ENCODE results near the gene FOXRED2. TPM values are rescaled to one million over a fixed set of nuclear protein-coding genes. Genes with fewer than 3 reads are reported as not detected.
"Not testable (repeated sequence)": the region's sequence is repeated elsewhere in the genome, so short reads cannot be mapped to it uniquely, and the experiment has no call there.

Gene FOXRED2
- total RNA-seq, 4 donors from 2014 or later, result 0.37 to 3.0 (median 1.5) TPM

DNA sequence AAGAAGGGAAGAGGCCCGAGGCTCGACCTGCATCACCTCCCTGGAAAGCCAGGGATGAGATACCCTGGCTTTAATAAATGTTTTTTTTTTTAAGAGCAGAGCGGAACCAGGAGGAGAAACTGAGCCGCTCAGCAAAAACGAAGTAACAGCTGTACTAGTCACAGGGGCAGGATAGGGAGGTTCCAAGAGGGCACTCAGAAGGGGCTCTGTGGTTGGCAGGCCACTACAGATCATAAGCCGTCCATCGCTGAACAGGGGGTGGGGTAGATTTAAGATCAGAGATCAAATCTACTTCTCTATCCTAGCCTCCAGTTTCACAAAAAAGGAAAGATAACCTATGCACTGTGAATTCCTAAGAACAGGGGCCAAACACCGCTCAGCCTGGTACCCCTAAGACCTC is 21.5 kb upstream of the FOXRED2 start:
- Histone ChIP-seq H3K9me3 (no peaks in the 10 kb centered on the region), H3K4me1 (peaks cover 4 to 21% (median 14%) of the 10 kb centered on the region in 4 donors), H3K27ac (peak overlapping the region; percentile 87 to 96 (median 95)), H3K27me3 (no peaks in the 10 kb centered on the region), H3K36me3 (peaks cover 0 to 31% (median 16%) of the 10 kb centered on the region in 4 donors), H3K4me3 (peak overlapping the region; percentile 59 to 90 (median 74))
- intact Hi-C loops (cut with DNase I; ENCODE audit: low total_unique reads) (no loop called here), in situ Hi-C loops (cut with MboI; ENCODE audit: low pct_ligation_motif_present in 1 of 4, low pct_unique_long_range_greater_than_20kb in 1 of 4, low sequenced_read_pairs in 3 of 4) (loop anchor here in 2 of 4 donors (25.0 kb wide), 2 partner anchors 234 to 334 kb away; partner anchors contain the start of gene NCF4 (in 2 of the 2))
- 0 to 4% methylated on average over 1 to 8 of the region's 8 CpGs for WGBS, 2 donors (ENCODE audit: low coverage in 1 of 2)
- no peak for TF ChIP-seq POLR2AphosphoS5 (IDR thresholded peaks at IDR 0.05)
- TF ChIP-seq POLR2A (IDR thresholded peaks at IDR 0.05), result no peak
- TF ChIP-seq, protein P1, sequence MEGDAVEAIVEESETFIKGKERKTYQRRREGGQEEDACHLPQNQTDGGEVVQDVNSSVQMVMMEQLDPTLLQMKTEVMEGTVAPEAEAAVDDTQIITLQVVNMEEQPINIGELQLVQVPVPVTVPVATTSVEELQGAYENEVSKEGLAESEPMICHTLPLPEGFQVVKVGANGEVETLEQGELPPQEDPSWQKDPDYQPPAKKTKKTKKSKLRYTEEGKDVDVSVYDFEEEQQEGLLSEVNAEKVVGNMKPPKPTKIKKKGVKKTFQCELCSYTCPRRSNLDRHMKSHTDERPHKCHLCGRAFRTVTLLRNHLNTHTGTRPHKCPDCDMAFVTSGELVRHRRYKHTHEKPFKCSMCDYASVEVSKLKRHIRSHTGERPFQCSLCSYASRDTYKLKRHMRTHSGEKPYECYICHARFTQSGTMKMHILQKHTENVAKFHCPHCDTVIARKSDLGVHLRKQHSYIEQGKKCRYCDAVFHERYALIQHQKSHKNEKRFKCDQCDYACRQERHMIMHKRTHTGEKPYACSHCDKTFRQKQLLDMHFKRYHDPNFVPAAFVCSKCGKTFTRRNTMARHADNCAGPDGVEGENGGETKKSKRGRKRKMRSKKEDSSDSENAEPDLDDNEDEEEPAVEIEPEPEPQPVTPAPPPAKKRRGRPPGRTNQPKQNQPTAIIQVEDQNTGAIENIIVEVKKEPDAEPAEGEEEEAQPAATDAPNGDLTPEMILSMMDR (IDR thresholded peaks at IDR 0.05), result no peak
- no peak for TF ChIP-seq EP300 (IDR thresholded peaks at IDR 0.05; ENCODE audit: low read depth)
- DNase-seq, result no peak

DNA sequence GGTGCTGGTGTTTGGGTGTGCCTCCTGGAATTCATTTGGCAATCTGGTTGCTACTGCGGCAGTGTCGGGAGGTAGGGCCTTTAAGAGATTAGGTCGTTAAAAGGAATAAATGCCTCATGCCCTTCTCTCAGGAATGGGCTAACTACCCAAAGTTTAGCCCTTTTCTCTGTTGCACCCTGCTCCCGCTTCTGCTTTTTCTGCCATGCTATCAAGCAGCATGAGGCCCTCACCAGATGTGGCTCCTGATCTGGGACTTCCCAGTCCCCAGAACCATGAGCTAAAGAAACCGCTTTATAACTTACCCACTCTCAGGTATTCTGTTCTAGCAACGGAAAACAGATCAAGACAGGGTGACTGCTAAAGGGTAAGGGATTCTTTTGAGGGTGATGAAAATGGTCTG is 15.8 kb upstream of the FOXRED2 start:
- DNase-seq, result no peak
- Histone ChIP-seq H3K27me3 (no peaks in the 10 kb centered on the region), H3K36me3 (peaks cover 0 to 83% (median 41%) of the 10 kb centered on the region in 4 donors), H3K27ac (no peak overlapping the region), H3K4me1 (peaks cover 0 to 6% (median 2%) of the 10 kb centered on the region in 4 donors), H3K4me3 (no peak overlapping the region), H3K9me3 (no peaks in the 10 kb centered on the region)
- intact Hi-C loops (cut with DNase I; ENCODE audit: low total_unique reads) (no loop called here), in situ Hi-C loops (cut with MboI; ENCODE audit: low pct_ligation_motif_present in 1 of 4, low pct_unique_long_range_greater_than_20kb in 1 of 4, low sequenced_read_pairs in 3 of 4) (no loop called here)
- 95 to 100% methylated on average over 2 to 6 of the region's 6 CpGs for WGBS, 2 donors (ENCODE audit: low coverage in 1 of 2)
- TF ChIP-seq POLR2A (IDR thresholded peaks at IDR 0.05) (no peak), POLR2AphosphoS5 (IDR thresholded peaks at IDR 0.05) (no peak), EP300 (IDR thresholded peaks at IDR 0.05; ENCODE audit: low read depth) (no peak)
- TF ChIP-seq, protein P1 (IDR thresholded peaks at IDR 0.05), result no peak

GRCh38 chr22:36520423-36520822 is 13.6 kb upstream of the FOXRED2 start:
- intact Hi-C loops (cut with DNase I; ENCODE audit: low total_unique reads) (no loop called here), in situ Hi-C loops (cut with MboI; ENCODE audit: low pct_ligation_motif_present in 1 of 4, low pct_unique_long_range_greater_than_20kb in 1 of 4, low sequenced_read_pairs in 3 of 4) (no loop called here)
- H3K27ac ChIP-seq, result no peak overlapping the region
- H3K4me3 ChIP-seq, result no peak overlapping the region
- no peak for DNase-seq
- H3K36me3 ChIP-seq, result peaks cover 0 to 95% (median 53%) of the 10 kb centered on the region in 4 donors
- H3K4me1 ChIP-seq, result no peaks in the 10 kb centered on the region
- WGBS, 2 donors (ENCODE audit: low coverage in 1 of 2), result 65 to 78% methylated on average over 3 of the region's 3 CpGs
- H3K27me3 ChIP-seq, result no peaks in the 10 kb centered on the region
- TF ChIP-seq EP300 (IDR thresholded peaks at IDR 0.05; ENCODE audit: low read depth) (no peak), POLR2A (IDR thresholded peaks at IDR 0.05) (no peak), POLR2AphosphoS5 (IDR thresholded peaks at IDR 0.05) (no peak)
- TF ChIP-seq, protein P1 (IDR thresholded peaks at IDR 0.05), result no peak
- no peaks in the 10 kb centered on the region for H3K9me3 ChIP-seq

- DNase-seq; H3K9me3 ChIP-seq; H3K27me3 ChIP-seq; H3K4me1 ChIP-seq; H3K4me3 ChIP-seq; H3K27ac ChIP-seq; in situ Hi-C loops (cut with MboI; ENCODE audit: low pct_ligation_motif_present in 1 of 4, low pct_unique_long_range_greater_than_20kb in 1 of 4, low sequenced_read_pairs in 3 of 4); intact Hi-C loops (cut with DNase I; ENCODE audit: low total_unique reads): not testable (repeated sequence)
- peaks cover 0 to 95% (median 54%) of the 10 kb centered on the region in 4 donors for H3K36me3 ChIP-seq
- 90% methylated on average over 2 of the region's 2 CpGs; no CpG with 5 or more reads in 1 of the 2 donors for WGBS, 2 donors (ENCODE audit: low coverage in 1 of 2)
These were observed 13.1 kb upstream of the FOXRED2 start for GRCh38 chr22:36519906-36520305.

GRCh38 chr22:36514766-36515165 is 7.9 kb upstream of the FOXRED2 start:
- H3K27ac ChIP-seq, result no peak overlapping the region
- no peaks in the 10 kb centered on the region for H3K27me3 ChIP-seq
- in situ Hi-C loops (cut with MboI; ENCODE audit: low pct_ligation_motif_present in 1 of 4, low pct_unique_long_range_greater_than_20kb in 1 of 4, low sequenced_read_pairs in 3 of 4) (no loop called here), intact Hi-C loops (cut with DNase I; ENCODE audit: low total_unique reads) (no loop called here)
- DNase-seq, result no peak
- 93% methylated on average over 1 of the region's 1 CpG; no CpG with 5 or more reads in 1 of the 2 donors for WGBS, 2 donors (ENCODE audit: low coverage in 1 of 2)
- no peak overlapping the region for H3K4me3 ChIP-seq
- peaks cover 0 to 87% (median 49%) of the 10 kb centered on the region in 4 donors for H3K36me3 ChIP-seq
- H3K9me3 ChIP-seq, result no peaks in the 10 kb centered on the region
- no peaks in the 10 kb centered on the region for H3K4me1 ChIP-seq
- no peak for TF ChIP-seq POLR2A (IDR thresholded peaks at IDR 0.05)
- no peak for TF ChIP-seq POLR2AphosphoS5 (IDR thresholded peaks at IDR 0.05)
- TF ChIP-seq, protein P1 (IDR thresholded peaks at IDR 0.05), result no peak
- no peak for TF ChIP-seq EP300 (IDR thresholded peaks at IDR 0.05; ENCODE audit: low read depth)

Measured in transverse colon (tissue), 4 donors.